Endothelial cell of umbilical vein (primary cell): ENCODE data around the gene NCEH1. TPM values are rescaled to one million over a fixed set of nuclear protein-coding genes. Genes with fewer than 3 reads are reported as not detected.

Experiments
- BruUV-seq: library from RNA; stranded (reverse); fragments of 400-500 nt; replicated peaks from 2 replicates; lab custom pipeline; 2021; lab: Mats Ljungman, UMichigan
- CTCF ChIA-PET: fragments of 300-600, 350-600 bp; sonication (Branson Sonifier 250); formaldehyde crosslinking; loops from one replicate; lab custom pipeline; 2021; ENCODE audit warnings: antibody characterized with exemption, inconsistent platforms; lab: Charles Lee
- POLR2A ChIA-PET: fragments of 300-600, 350-600 bp; sonication (Branson Sonifier 250); formaldehyde crosslinking; loops from one replicate; lab custom pipeline; 2021; ENCODE audit warnings: antibody characterized with exemption, inconsistent platforms; lab: Charles Lee
- DNase-seq: peaks from one replicate; pipeline ENCODE4 v3.0.0-alpha.2; 2011; ENCODE audit warnings: low read depth, low spot score
- FAIRE-seq: peaks from 2 replicates; lab custom pipeline; 2011; peaks lifted over from hg19 to GRCh38; lab: Jason Lieb, UNC
- H2AFZ ChIP-seq: 2 replicates; pipeline ENCODE4 v1.6.0; 2012; ENCODE audit warnings: low read depth, low read length, control low read depth, inconsistent platforms
- H3K27ac ChIP-seq: 2 replicates; pipeline ENCODE4 v1.5.1; 2011; ENCODE audit warnings: low read depth, mild to moderate bottlenecking, control low read depth, low read length, moderate library complexity; ENCODE audit not compliant: insufficient read depth
- H3K27me3 ChIP-seq, 2 experiments: 2 replicates each; pipeline versions ENCODE4 v1.6.0 to v1.6.1; 2011; ENCODE audit warnings: low read length in 2 of 2, mixed read lengths in 1 of 2; ENCODE audit not compliant: control insufficient read depth in 2 of 2, insufficient read depth in 2 of 2
- H3K36me3 ChIP-seq, 2 experiments: 2 replicates in 1 of 2; 3 replicates in 1 of 2; pipeline ENCODE4 v1.5.1; 2011; ENCODE audit warnings: low read length in 2 of 2, mild to moderate bottlenecking in 1 of 2, moderate library complexity in 1 of 2; ENCODE audit not compliant: control insufficient read depth in 2 of 2, insufficient read depth in 2 of 2; ENCODE audit errors: extremely low read depth in 1 of 2
- H3K4me1 ChIP-seq: 3 replicates; pipeline ENCODE4 v1.5.1; 2011; ENCODE audit warnings: mild to moderate bottlenecking, low read length; ENCODE audit not compliant: control insufficient read depth, insufficient read depth; ENCODE audit errors: extremely low read depth
- H3K4me2 ChIP-seq: 2 replicates; pipeline ENCODE4 v1.6.1; 2011; ENCODE audit warnings: low read length, control low read depth, mixed read lengths; ENCODE audit not compliant: insufficient read depth
- H3K4me3 ChIP-seq, 3 experiments: fragments of 200-600 bp in 1 of 3; sonication (generic), shearing (Covaris generic) in 1 of 3; replicated peaks in 1 of 3; 2 replicates each; pipeline ENCODE4 v1.5.1; 2011 to 2016; ENCODE audit warnings: control low read depth in 3 of 3, low read length in 3 of 3, mild to moderate bottlenecking in 2 of 3, inconsistent platforms in 1 of 3, low read depth in 1 of 3, moderate library complexity in 1 of 3; ENCODE audit not compliant: insufficient read depth in 1 of 3
- H3K79me2 ChIP-seq: 2 replicates; pipeline ENCODE4 v1.6.0; 2012; ENCODE audit warnings: low read length, inconsistent platforms; ENCODE audit not compliant: control insufficient read depth, insufficient read depth
- H3K9ac ChIP-seq: replicated peaks from 2 replicates; pipeline ENCODE3; 2011; ENCODE audit warnings: low read length, control low read depth; ENCODE audit not compliant: insufficient read depth; ENCODE audit errors: extremely low read depth
- H3K9me1 ChIP-seq: replicated peaks from 3 replicates; pipeline ENCODE4 v1.6.0; 2011; ENCODE audit warnings: mild to moderate bottlenecking, low read length; ENCODE audit not compliant: control insufficient read depth, insufficient read depth; ENCODE audit errors: extremely low read depth
- H3K9me3 ChIP-seq: replicated peaks from 2 replicates; pipeline ENCODE4 v1.5.1; 2012; ENCODE audit warnings: low read length, inconsistent platforms; ENCODE audit not compliant: control insufficient read depth, insufficient read depth
- H4K20me1 ChIP-seq: replicated peaks from 2 replicates; pipeline ENCODE3; 2011; ENCODE audit warnings: mild to moderate bottlenecking, low read length; ENCODE audit not compliant: control insufficient read depth, insufficient read depth; ENCODE audit errors: extremely low read depth
- EZH2 ChIP-seq: IDR thresholded peaks from 2 replicates; pipeline ENCODE4 v1.6.1; 2012; ENCODE audit warnings: borderline replicate concordance, low read depth, mild to moderate bottlenecking, moderate library complexity, low read length, inconsistent platforms; ENCODE audit not compliant: severe bottlenecking
- FOS ChIP-seq: IDR thresholded peaks from 2 replicates; pipeline ENCODE4 v1.6.1; 2011; ENCODE audit warnings: mild to moderate bottlenecking, low read length, moderate library complexity, borderline replicate concordance; ENCODE audit not compliant: insufficient read depth
- GATA2 ChIP-seq: IDR thresholded peaks from 2 replicates; pipeline ENCODE4 v1.7.0; 2011; ENCODE audit warnings: low read depth, mild to moderate bottlenecking, moderate library complexity, mixed read lengths, low read length; ENCODE audit not compliant: insufficient read length, insufficient read depth
- JUN ChIP-seq: IDR thresholded peaks from 2 replicates; pipeline ENCODE4 v1.6.1; 2011; ENCODE audit warnings: borderline replicate concordance, low read depth; ENCODE audit not compliant: insufficient read length, insufficient read depth
- MYC ChIP-seq: IDR thresholded peaks from one replicate; pipeline ENCODE4 v1.6.1; 2011; ENCODE audit warnings: mild to moderate bottlenecking, low read depth, low read length
- POLR2A ChIP-seq: IDR thresholded peaks from 2 replicates; pipeline ENCODE4 v1.6.1; 2012; ENCODE audit warnings: low read depth, mild to moderate bottlenecking, control low read depth, low read length
- POLR2AphosphoS5 ChIP-seq: IDR thresholded peaks from 2 replicates; pipeline ENCODE4 v1.6.1; 2012; ENCODE audit warnings: low read depth, mild to moderate bottlenecking, control low read depth, low read length, moderate library complexity; ENCODE audit not compliant: insufficient read depth
- dilution Hi-C: fragments of 300-500 bp; cut with MboI; formaldehyde crosslinking; loops from one replicate; pipeline ENCODE4 v1.15.0; 2019; ENCODE audit warnings: low sequenced_read_pairs; ENCODE audit not compliant: extremely low pct_ligation_motif_present
- intact Hi-C: fragments of 100-400 bp; cut with micrococcal nuclease; formaldehyde crosslinking; loops from one replicate; pipeline ENCODE4 v1.10.0; 2022
- polyA plus RNA-seq, 4 experiments: library from polyadenylated mRNA; depleted of rRNA in 3 of 4; stranded (reverse) in 3 of 4; unstranded in 1 of 4; fragments of >200 nt; gene quantifications; 2 replicates each; pipeline versions ENCODE4 v1.2.1 to v1.2.3, GENCODE V29; 2011 to 2012; ENCODE audit warnings: missing spikeins in 1 of 4
- total RNA-seq: library from RNA; stranded (reverse); gene quantifications from 2 replicates; pipeline ENCODE4 v1.2.3, GENCODE V29; 2021
- TF ChIP-seq, protein P1 (sequence below): IDR thresholded peaks from 2 replicates; pipeline ENCODE4 v1.6.1; 2011; ENCODE audit not compliant: insufficient read depth, insufficient read length
- TF ChIP-seq, protein P2 (sequence below), 2 donors: IDR thresholded peaks; 1 replicate in 1 of 2; 2 replicates in 1 of 2; pipeline ENCODE4 v1.5.1; 2011; ENCODE audit warnings: low read length in 2 of 2, mild to moderate bottlenecking in 2 of 2, moderate library complexity in 2 of 2, control low read depth in 1 of 2, inconsistent platforms in 1 of 2, low read depth in 1 of 2; ENCODE audit not compliant: insufficient read depth in 1 of 2; ENCODE audit errors: extremely low read depth in 1 of 2

NCEH1 gene
- total and polyA plus RNA-seq, 2 donors (not counting 3 experiments of a cell fraction or from before 2014, with no cell fraction given) = 10.0 to 20.3 TPM

DNA sequence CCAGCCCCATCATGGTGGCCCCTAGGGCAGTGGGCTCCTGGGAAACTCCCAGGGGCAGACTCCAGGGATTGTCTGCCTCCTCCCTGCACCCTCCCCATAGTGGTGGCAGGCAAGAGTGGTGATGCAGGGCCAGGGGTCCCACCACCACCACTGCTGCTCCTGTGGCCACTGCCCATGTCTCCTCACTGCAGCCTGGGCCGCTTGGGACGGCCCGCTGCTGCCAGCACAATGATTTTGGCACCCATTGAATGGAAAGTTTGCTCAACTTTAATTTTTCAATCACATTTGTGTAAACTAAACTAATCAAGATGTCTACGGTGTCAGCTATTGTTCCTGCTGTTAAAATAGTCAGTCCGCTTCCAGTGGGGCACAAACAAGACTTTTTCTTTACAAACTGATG, 95.6 kb downstream of the NCEH1 start:
- no peak overlapping the region for H2AFZ ChIP-seq
- no peak for FAIRE-seq
- no peaks in the 10 kb centered on the region for H3K4me1 ChIP-seq
- ChIA-PET POLR2A (no interaction called here), CTCF (interaction anchor here (1.2 kb wide), 1 partner anchor 16 kb away, joined by 3 read pairs; no protein-coding TSS in a partner anchor)
- no peaks in the 10 kb centered on the region for H3K79me2 ChIP-seq
- dilution Hi-C loops (no loop called here), intact Hi-C loops (no loop called here)
- DNase-seq = no peak
- no peak overlapping the region for H3K4me2 ChIP-seq
- no peak for TF ChIP-seq FOS
- TF ChIP-seq, protein P1, sequence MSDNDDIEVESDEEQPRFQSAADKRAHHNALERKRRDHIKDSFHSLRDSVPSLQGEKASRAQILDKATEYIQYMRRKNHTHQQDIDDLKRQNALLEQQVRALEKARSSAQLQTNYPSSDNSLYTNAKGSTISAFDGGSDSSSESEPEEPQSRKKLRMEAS = no peak
- TF ChIP-seq, protein P2, sequence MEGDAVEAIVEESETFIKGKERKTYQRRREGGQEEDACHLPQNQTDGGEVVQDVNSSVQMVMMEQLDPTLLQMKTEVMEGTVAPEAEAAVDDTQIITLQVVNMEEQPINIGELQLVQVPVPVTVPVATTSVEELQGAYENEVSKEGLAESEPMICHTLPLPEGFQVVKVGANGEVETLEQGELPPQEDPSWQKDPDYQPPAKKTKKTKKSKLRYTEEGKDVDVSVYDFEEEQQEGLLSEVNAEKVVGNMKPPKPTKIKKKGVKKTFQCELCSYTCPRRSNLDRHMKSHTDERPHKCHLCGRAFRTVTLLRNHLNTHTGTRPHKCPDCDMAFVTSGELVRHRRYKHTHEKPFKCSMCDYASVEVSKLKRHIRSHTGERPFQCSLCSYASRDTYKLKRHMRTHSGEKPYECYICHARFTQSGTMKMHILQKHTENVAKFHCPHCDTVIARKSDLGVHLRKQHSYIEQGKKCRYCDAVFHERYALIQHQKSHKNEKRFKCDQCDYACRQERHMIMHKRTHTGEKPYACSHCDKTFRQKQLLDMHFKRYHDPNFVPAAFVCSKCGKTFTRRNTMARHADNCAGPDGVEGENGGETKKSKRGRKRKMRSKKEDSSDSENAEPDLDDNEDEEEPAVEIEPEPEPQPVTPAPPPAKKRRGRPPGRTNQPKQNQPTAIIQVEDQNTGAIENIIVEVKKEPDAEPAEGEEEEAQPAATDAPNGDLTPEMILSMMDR (IDR thresholded peaks at IDR 0.05; ENCODE audit: extremely low read depth in 1 of 2, insufficient read depth in 1 of 2, low read depth in 1 of 2, low read length in 2 of 2) = no peak
- TF ChIP-seq MYC = no peak
- no peak for TF ChIP-seq EZH2
- TF ChIP-seq POLR2AphosphoS5 = no peak
- TF ChIP-seq JUN = no peak
- no peak for TF ChIP-seq POLR2A
- TF ChIP-seq GATA2 = no peak
- no peaks in the 10 kb centered on the region for H3K9me1 ChIP-seq
- no peaks in the 10 kb centered on the region for H4K20me1 ChIP-seq
- H3K27ac ChIP-seq = no peak overlapping the region
- BruUV-seq = no TSS peak
- H3K4me3 ChIP-seq = no peak overlapping the region
- H3K36me3 ChIP-seq = no peaks in the 10 kb centered on the region
- H3K9me3 ChIP-seq = no peaks in the 10 kb centered on the region
- H3K9ac ChIP-seq = no peak overlapping the region
- no peaks in the 10 kb centered on the region for H3K27me3 ChIP-seq
